ENCODE measurements around the gene FSD1.

DNA sequence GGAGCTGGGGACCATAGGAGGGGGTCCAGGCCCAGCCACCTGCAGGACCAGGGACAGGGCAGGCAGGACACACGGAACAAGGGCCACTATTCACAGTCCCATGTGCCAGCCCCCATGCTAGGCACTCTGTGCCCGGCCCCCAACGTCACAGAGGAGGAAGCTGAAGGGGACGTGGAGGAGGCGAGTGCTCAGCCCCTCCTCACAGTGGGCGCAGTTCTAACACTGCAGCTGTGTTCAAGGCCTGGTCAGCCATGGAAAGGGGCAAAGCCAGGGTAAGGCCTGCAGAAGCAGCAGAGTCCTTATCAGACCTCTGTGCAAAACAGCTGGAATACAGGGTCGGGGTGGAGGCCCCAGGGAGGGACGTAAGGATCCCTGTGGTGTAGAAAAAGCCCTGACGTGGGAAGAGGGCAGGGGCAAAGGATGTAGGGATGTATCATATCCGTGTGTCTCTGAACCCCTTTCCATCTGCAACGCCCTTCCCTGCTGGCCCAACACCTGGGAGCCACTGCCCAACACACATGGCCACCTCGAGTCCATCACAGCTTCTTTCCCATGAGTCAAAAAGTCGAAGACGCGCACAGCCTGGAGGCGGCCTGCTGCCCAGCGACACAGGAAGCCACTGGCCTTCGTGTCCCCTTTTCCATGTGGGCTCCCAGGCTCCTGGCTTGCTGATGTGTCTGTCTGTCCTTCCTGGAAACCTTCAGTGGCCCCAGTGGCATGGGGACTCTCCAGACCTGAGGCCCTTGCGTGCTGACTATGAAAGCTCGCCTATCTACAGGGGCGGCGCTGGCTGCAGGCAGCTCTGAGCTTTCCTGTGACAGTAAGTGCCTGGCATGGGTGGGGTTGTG is 68.0 kb downstream of the FSD1 start:
- no peak for TF ChIP-seq POLR2A (IDR thresholded peaks at IDR 0.05)
- TF ChIP-seq, protein P1, sequence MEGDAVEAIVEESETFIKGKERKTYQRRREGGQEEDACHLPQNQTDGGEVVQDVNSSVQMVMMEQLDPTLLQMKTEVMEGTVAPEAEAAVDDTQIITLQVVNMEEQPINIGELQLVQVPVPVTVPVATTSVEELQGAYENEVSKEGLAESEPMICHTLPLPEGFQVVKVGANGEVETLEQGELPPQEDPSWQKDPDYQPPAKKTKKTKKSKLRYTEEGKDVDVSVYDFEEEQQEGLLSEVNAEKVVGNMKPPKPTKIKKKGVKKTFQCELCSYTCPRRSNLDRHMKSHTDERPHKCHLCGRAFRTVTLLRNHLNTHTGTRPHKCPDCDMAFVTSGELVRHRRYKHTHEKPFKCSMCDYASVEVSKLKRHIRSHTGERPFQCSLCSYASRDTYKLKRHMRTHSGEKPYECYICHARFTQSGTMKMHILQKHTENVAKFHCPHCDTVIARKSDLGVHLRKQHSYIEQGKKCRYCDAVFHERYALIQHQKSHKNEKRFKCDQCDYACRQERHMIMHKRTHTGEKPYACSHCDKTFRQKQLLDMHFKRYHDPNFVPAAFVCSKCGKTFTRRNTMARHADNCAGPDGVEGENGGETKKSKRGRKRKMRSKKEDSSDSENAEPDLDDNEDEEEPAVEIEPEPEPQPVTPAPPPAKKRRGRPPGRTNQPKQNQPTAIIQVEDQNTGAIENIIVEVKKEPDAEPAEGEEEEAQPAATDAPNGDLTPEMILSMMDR (IDR thresholded peaks at IDR 0.05), result no peak
